ENCODE results near the gene RARB. TPM values are rescaled to one million over a fixed set of nuclear protein-coding genes. Genes with fewer than 3 reads are reported as not detected.

Gene RARB
- polyA plus RNA-seq, 1 experiment = 7.8 TPM

- no peak overlapping the region for H3K4me3 ChIP-seq (ENCODE audit: low read depth, low read length)
- TF ChIP-seq CTCF (IDR thresholded peaks at IDR 0.05; ENCODE audit: insufficient read depth, low read depth, low read length) = no peak
- POLR2A ChIA-PET = no interaction called here
- no peaks in the 10 kb centered on the region for H3K36me3 ChIP-seq (ENCODE audit: control insufficient read depth, insufficient read depth, low read length)
- CTCF ChIA-PET = no interaction called here
- no peak for DNase-seq (ENCODE audit: low read depth)
- H3K27me3 ChIP-seq (ENCODE audit: control insufficient read depth, insufficient read depth, low read length) = no peaks in the 10 kb centered on the region
These were observed 65.2 kb downstream of the RARB start for GRCh38 chr3:25493246-25493645.

- Histone ChIP-seq H3K27me3 (ENCODE audit: control insufficient read depth, insufficient read depth, low read length) (no peaks in the 10 kb centered on the region), H3K36me3 (ENCODE audit: control insufficient read depth, insufficient read depth, low read length) (no peaks in the 10 kb centered on the region), H3K4me3 (ENCODE audit: low read depth, low read length) (no peak overlapping the region)
- ChIA-PET CTCF (interaction anchor here (0.6 kb wide), 1 partner anchor 9 kb away, joined by 3 read pairs; no protein-coding TSS in a partner anchor), POLR2A (no interaction called here)
- peak; percentile 52 for DNase-seq (ENCODE audit: low read depth)
- TF ChIP-seq CTCF (IDR thresholded peaks at IDR 0.05; ENCODE audit: insufficient read depth, low read depth, low read length) = no peak
These were observed 65.7 kb downstream of the RARB start for GRCh38 chr3:25493786-25494185.

GRCh38 chr3:25495304-25495703 is 67.2 kb downstream of the RARB start:
- ChIA-PET POLR2A (no interaction called here), CTCF (interaction anchor here (1.1 kb wide), 1 partner anchor 34 kb away, joined by 6 read pairs; no protein-coding TSS in a partner anchor)
- no peak overlapping the region for H3K4me3 ChIP-seq (ENCODE audit: low read depth, low read length)
- no peak for TF ChIP-seq CTCF (IDR thresholded peaks at IDR 0.05; ENCODE audit: insufficient read depth, low read depth, low read length)
- no peaks in the 10 kb centered on the region for H3K36me3 ChIP-seq (ENCODE audit: control insufficient read depth, insufficient read depth, low read length)
- no peaks in the 10 kb centered on the region for H3K27me3 ChIP-seq (ENCODE audit: control insufficient read depth, insufficient read depth, low read length)
- no peak for DNase-seq (ENCODE audit: low read depth)

GRCh38 chr3:25495726-25496253 is 67.7 kb downstream of the RARB start:
- DNase-seq (ENCODE audit: low read depth) = no peak
- Histone ChIP-seq H3K36me3 (ENCODE audit: control insufficient read depth, insufficient read depth, low read length) (no peaks in the 10 kb centered on the region), H3K4me3 (ENCODE audit: low read depth, low read length) (no peak overlapping the region), H3K27me3 (ENCODE audit: control insufficient read depth, insufficient read depth, low read length) (no peaks in the 10 kb centered on the region)
- no peak for TF ChIP-seq CTCF (IDR thresholded peaks at IDR 0.05; ENCODE audit: insufficient read depth, low read depth, low read length)
- ChIA-PET CTCF (interaction anchor here (1.1 kb wide), 1 partner anchor 35 kb away, joined by 6 read pairs; no protein-coding TSS in a partner anchor), POLR2A (no interaction called here)

GRCh38 chr3:25497096-25497495 is 69.0 kb downstream of the RARB start:
- H3K36me3 ChIP-seq (ENCODE audit: control insufficient read depth, insufficient read depth, low read length) = no peaks in the 10 kb centered on the region
- no peak for DNase-seq (ENCODE audit: low read depth)
- H3K27me3 ChIP-seq (ENCODE audit: control insufficient read depth, insufficient read depth, low read length) = no peaks in the 10 kb centered on the region
- H3K4me3 ChIP-seq (ENCODE audit: low read depth, low read length) = no peak overlapping the region
- no peak for TF ChIP-seq CTCF (IDR thresholded peaks at IDR 0.05; ENCODE audit: insufficient read depth, low read depth, low read length)
- ChIA-PET POLR2A (no interaction called here), CTCF (interaction anchor here (0.9 kb wide), 1 partner anchor 96 kb away, joined by 3 read pairs; no protein-coding TSS in a partner anchor)
